Astrocyte of the cerebellum (primary cell): ENCODE measurements around the gene CMTM7.

Experiments
- DNase-seq: peaks from one replicate; pipeline ENCODE4 v3.0.0-alpha.2; 2011; ENCODE audit warnings: low read depth
- H3K4me3 ChIP-seq: 2 replicates; pipeline ENCODE4 v1.5.1; 2011; ENCODE audit warnings: mild to moderate bottlenecking, low read depth, low read length, moderate library complexity
- in situ Hi-C: cut with HindIII; loops from 2 replicates; pipeline ENCODE4 v1.10.0; 2017; ENCODE audit warnings: low sequenced_read_pairs
- TF ChIP-seq, protein P1 (sequence below): IDR thresholded peaks from 2 replicates; pipeline ENCODE4 v1.5.1; 2012; ENCODE audit warnings: low read length, low read depth, moderate library complexity, mild to moderate bottlenecking; ENCODE audit errors: missing control alignments

CMTM7 gene

DNA sequence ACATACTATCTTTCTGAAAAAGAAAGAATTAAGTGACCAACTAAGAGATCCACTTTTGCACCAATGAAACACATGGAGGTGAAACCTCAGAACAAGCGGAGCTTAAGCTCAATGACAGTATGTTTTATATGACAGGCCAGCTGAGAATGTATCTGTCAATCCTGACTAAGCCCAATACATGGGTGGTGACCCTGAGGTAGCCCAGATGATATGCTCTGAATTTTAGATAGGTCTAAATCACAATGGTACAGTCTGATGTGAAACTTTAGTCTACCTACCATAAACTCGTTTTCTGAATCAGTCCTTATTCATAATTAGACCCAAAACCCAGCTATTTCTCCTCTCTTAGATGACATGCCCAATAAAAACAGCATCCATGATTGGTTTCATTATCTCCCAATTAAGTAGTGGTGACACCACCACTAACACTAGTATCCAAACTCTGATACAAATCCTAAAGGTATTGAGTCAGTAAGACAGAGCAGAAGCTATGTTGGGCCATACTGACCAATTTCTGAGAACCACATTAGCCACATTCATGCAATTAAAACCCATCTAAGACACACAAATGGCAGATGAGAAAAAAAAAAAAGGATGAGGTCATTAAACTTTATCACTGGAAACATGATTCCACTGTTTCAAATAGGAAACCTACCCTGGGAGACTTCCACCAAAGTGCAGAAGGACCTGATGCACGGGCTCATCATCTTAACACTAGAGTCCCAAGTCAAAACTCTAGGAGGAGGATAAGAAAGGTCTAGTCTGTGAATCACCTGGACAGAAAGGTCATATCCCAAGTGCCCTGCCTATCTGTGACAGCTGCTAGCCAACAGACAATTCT lies 90.4 kb downstream of the CMTM7 start:
- in situ Hi-C loops = no loop called here
- TF ChIP-seq, protein P1, sequence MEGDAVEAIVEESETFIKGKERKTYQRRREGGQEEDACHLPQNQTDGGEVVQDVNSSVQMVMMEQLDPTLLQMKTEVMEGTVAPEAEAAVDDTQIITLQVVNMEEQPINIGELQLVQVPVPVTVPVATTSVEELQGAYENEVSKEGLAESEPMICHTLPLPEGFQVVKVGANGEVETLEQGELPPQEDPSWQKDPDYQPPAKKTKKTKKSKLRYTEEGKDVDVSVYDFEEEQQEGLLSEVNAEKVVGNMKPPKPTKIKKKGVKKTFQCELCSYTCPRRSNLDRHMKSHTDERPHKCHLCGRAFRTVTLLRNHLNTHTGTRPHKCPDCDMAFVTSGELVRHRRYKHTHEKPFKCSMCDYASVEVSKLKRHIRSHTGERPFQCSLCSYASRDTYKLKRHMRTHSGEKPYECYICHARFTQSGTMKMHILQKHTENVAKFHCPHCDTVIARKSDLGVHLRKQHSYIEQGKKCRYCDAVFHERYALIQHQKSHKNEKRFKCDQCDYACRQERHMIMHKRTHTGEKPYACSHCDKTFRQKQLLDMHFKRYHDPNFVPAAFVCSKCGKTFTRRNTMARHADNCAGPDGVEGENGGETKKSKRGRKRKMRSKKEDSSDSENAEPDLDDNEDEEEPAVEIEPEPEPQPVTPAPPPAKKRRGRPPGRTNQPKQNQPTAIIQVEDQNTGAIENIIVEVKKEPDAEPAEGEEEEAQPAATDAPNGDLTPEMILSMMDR = no peak
- no peak for DNase-seq

DNA sequence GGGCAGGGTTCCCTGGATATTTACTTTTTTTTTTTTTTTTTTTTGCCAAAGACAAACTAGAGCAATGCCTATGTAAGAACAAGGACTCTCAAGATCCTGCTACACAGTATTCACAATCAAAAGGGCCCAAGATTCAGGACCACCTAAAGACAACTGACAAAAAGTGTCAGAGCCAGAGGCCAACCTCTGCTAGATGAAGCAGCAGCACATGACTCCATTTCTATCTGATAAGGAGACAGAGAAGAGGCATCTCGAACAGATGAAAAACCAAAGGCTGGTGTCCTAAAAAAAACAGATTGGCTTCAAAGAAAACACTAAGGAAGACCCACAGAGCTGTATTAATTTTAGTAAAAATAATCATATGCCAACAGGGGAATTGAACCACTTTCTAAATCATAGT lies 91.0 kb downstream of the CMTM7 start:
- in situ Hi-C loops = no loop called here
- no peak for DNase-seq
- TF ChIP-seq, protein P1 = no peak
- no peak overlapping the region for H3K4me3 ChIP-seq

More for the DNA sequence above, 90.4 kb downstream of the CMTM7 start:
- no peak overlapping the region for H3K4me3 ChIP-seq

DNA sequence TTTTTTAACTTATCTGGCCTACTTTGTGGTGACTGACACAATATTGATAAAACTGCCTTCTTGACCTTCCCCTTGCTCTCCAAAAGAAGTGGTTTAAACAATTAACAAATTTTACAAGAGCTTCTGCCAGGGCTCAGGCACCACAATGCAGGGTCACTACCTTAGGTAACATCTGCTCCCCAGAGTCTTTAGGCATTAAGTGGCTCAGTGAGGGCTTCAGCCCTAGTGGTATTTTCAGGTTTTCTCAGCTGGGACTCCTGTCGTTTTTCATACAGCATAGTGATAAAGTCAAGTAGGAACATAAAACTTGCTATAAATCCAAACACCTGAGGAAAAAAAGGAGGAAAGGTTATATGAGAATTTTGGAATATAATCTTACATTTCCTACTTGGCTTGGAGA lies 92.1 kb downstream of the CMTM7 start:
- in situ Hi-C loops = no loop called here
- TF ChIP-seq, protein P1 = no peak
- H3K4me3 ChIP-seq = no peak overlapping the region
- DNase-seq = no peak

DNA sequence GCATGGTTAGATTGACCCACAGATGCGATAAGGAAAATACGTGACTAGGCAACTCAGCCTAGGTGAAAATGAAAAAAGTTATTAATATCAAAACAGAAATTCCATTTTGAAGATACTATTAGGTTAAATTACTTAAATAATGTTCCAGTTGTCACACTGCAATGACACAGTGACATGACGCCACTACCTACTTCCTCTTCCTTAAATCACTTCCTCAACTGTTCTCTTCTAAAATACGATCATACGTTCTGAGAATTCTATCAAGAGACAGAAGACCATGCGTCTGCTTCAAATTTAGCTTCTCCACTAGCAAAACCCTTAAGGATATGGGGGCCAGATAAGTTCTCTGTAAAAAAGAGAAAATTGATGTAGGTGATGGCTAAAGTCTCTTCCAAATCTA lies 92.8 kb downstream of the CMTM7 start:
- no peak for DNase-seq
- TF ChIP-seq, protein P1 = no peak
- no peak overlapping the region for H3K4me3 ChIP-seq
- in situ Hi-C loops = no loop called here

DNA sequence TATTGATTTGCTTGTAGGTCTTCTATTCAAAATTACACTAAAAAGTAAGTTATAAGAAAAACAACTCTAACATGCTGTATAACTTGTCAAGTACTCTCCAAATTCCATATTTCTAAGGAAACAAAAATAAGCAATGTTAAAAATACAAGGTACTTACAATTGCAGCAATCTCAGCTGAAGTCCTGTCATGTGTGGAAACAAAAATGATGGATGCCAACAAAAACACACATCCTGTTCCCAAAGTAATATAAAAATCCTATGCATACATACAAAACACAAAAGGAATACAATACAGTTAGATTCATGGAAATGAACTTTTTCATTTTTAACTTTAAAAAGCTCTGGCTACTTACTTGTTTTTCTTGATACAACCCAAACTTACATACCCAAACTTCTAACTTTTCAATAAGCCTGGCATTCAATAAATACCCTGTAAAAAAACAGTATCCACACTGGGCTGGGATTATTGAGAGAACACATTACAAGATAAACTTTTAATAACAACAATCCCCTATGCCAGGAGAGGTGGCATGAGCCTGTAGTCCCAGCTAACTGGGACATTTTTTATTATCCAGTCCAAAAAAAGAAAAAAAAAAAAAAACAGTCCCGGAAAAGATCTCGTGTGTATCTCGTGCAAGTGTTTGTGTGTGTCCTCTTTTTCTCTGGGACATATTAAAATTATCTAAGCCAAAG lies 96.3 kb downstream of the CMTM7 start:
- H3K4me3 ChIP-seq = no peak overlapping the region
- TF ChIP-seq, protein P1 = no peak
- no peak for DNase-seq
- in situ Hi-C loops = loop anchor here (5.0 kb wide), 1 partner anchor 49 kb away; no protein-coding TSS in a partner anchor

DNA sequence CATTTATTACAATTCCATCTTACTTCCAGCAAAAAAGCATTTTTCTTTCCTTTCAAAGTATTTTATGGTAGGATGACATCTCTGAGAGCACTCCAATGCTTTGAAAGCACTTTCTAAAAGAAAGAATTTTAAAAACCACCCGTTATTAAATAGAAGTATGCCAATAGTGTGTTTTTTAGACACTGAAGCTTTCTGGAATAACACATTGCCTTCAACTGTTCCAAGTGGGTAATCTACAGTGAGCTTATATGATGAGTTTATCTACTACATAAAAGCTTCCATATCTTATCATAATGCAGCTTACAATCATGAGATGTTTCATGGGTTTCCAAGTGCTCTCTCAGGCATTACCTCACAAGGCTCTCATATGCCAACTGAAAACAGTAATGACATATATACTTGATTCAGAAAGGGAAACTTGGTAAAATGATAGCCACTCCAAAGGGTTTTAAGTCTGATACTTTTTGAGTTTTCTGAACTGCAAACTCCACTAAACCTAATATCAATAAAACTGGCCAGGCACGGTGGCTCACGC lies 96.9 kb downstream of the CMTM7 start:
- no peak for DNase-seq
- in situ Hi-C loops = loop anchor here (5.0 kb wide), 1 partner anchor 49 kb away; no protein-coding TSS in a partner anchor
- TF ChIP-seq, protein P1 = no peak

More for the DNA sequence above, 96.9 kb downstream of the CMTM7 start:
- no peak overlapping the region for H3K4me3 ChIP-seq
